ENCODE measurements around the gene UBA3. TPM values are rescaled to one million over a fixed set of nuclear protein-coding genes. Genes with fewer than 3 reads are reported as not detected.

Gene UBA3
- total and polyA plus RNA-seq, 3 experiments from 2014 or later: 42.6 to 89.5 (median 76.6) TPM

- Histone ChIP-seq H3K4me3 (ENCODE audit: low read length) (no peak overlapping the region), H3K27ac (ENCODE audit: low read depth, low read length) (peak overlapping the region; percentile 17), H3K36me3 (ENCODE audit: insufficient read depth, low read length) (no peaks in the 10 kb centered on the region), H3K4me1 (ENCODE audit: insufficient read depth, low read length) (peaks cover 68% of the 10 kb centered on the region), H3K9me3 (ENCODE audit: low read length) (no peaks in the 10 kb centered on the region), H3K27me3 (ENCODE audit: insufficient read depth, low read length, poor library complexity, severe bottlenecking) (no peaks in the 10 kb centered on the region)
- CTCF ChIA-PET: interaction anchor here (1.1 to 1.6 kb wide), 2 partner anchors 30 to 38 kb away, joined by 3 to 5 read pairs; partner anchors contain the start of gene TMF1
- POLR2A ChIA-PET: interaction anchor here (1.9 kb wide), 1 partner anchor 31 kb away, joined by 5 read pairs; no protein-coding TSS in a partner anchor
- Mint-ChIP-seq H3K27ac (peak overlapping the region; percentile 84 to 99 (median 98)), H3K4me1 (peaks cover 74 to 78% (median 77%) of the 10 kb centered on the region in 3 donors), H3K36me3 (peaks cover 0 to 32% (median 0%) of the 10 kb centered on the region in 3 donors), H3K27me3 (no peaks in the 10 kb centered on the region), H3K9me3 (no peaks in the 10 kb centered on the region), H3K4me3 (peak overlapping the region in 5 of 7 donors; percentile 33 to 90 (median 76))
- DNase-seq: no peak
These were observed 2.2 kb upstream of the UBA3 start for GRCh38 chr3:69082361-69082760.

DNA sequence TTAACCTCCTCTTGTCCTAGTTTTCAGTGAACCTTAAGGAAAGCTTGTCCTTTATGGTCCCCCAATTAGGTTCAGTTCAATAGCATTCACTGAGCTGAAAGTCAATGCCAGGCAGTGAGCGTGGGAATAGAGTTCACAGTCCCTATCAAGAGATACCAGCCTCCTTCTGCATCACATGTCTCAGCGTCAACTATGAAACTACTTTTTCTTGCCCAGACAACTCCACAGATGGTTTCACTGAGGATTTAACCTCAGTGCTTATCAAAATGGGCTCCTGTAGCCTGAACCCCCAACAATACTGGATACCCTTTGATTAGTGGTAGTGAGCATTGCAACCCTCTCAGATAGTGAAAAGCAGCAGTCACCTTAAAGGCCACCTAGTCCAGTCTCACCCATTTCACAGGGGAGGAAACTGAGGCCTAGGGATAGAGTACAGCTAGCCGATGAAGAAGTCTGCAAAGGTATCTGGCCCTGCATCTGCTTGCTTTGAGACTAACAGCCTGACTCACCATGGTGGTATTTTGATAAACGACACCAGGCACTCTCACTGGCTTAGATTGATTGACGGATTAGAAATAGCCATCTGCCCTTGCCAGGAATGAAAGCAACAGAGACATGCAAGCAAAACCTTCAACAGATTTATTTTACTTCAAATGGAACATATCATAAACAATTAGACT is 1.6 kb upstream of the UBA3 start:
- CTCF ChIA-PET: interaction anchor here (1.0 to 1.6 kb wide), 2 partner anchors 29 to 39 kb away, joined by 4 to 5 read pairs; partner anchors contain the start of gene TMF1
- H3K4me3 Mint-ChIP-seq: peak overlapping the region; percentile 53 to 80 (median 72)

DNA sequence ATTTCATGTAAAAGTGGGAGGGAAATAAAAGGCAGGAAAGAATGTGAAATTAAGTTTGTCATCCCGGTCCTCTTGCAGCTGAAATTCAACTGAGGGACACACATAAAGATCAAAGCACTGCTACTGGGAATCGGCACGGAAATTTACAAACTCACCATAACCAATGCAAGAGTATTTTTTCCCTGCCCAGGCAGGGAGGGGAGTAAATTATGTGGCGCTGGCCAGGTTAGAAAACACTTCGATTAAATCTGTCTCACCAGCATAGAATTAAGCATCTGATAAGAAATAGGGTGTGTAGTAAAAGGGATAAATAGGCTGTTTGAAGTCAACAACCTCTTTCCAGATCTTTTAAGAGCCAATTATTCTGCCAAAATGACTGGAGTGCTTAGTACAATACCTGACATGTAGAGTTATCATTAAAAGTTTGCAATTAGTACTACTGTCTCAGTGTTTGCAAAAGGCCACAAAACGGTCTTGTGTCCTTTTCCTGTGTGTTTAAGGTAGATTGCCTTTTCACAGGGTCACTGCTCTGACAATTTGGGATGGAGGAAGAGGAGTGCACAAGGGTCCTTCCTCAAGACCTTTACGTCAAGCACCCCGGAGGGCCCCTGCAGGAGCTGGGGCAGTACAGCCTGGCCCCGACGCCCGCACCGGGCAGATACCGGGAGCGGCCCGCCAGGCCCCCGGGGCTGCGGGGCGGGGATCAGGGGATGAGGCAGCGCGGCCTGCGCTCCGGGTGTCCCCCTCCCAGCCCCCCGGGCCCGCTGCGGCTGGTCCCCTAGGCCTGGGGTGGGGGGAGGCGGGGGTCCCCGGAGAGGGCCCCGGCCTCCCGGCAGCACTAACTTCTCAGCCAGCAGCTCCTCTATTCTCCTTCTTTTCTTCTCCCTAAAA is 651 bp downstream of the UBA3 start:
- H3K27ac Mint-ChIP-seq: peak overlapping the region; percentile 69 to 96 (median 84)
- no peaks in the 10 kb centered on the region for H3K27me3 Mint-ChIP-seq
- no peaks in the 10 kb centered on the region for H3K9me3 ChIP-seq (ENCODE audit: low read length)
- H3K4me1 ChIP-seq (ENCODE audit: insufficient read depth, low read length): peaks cover 62% of the 10 kb centered on the region
- peak overlapping the region; percentile 62 for H3K27ac ChIP-seq (ENCODE audit: low read depth, low read length)
- H3K4me3 Mint-ChIP-seq: peak overlapping the region; percentile 80 to 92 (median 87)
- peak in 1 of 5 donors; percentile 7 for DNase-seq
- peaks cover 67 to 76% (median 69%) of the 10 kb centered on the region in 3 donors for H3K4me1 Mint-ChIP-seq
- H3K9me3 Mint-ChIP-seq: no peaks in the 10 kb centered on the region
- POLR2A ChIA-PET: interaction anchor here (1.0 to 1.7 kb wide), 3 partner anchors 9 to 27 kb away, joined by 3 to 6 read pairs (median 3); no protein-coding TSS in a partner anchor
- peaks cover 0 to 26% (median 0%) of the 10 kb centered on the region in 3 donors for H3K36me3 Mint-ChIP-seq
- H3K36me3 ChIP-seq (ENCODE audit: insufficient read depth, low read length): no peaks in the 10 kb centered on the region
- CTCF ChIA-PET: no interaction called here
- H3K4me3 ChIP-seq (ENCODE audit: low read length): peak overlapping the region; percentile 85
- no peaks in the 10 kb centered on the region for H3K27me3 ChIP-seq (ENCODE audit: insufficient read depth, low read length, poor library complexity, severe bottlenecking)

More for the DNA sequence above, 1.6 kb upstream of the UBA3 start:
- no peaks in the 10 kb centered on the region for H3K36me3 ChIP-seq (ENCODE audit: insufficient read depth, low read length)
- H3K27ac Mint-ChIP-seq: peak overlapping the region; percentile 86 to 99 (median 98)
- H3K36me3 Mint-ChIP-seq: peaks cover 0 to 34% (median 0%) of the 10 kb centered on the region in 3 donors
- POLR2A ChIA-PET: interaction anchor here (1.5 to 1.9 kb wide), 3 partner anchors 10 to 30 kb away, joined by 3 to 6 read pairs (median 5); no protein-coding TSS in a partner anchor
- peaks cover 74 to 79% (median 77%) of the 10 kb centered on the region in 3 donors for H3K4me1 Mint-ChIP-seq
- H3K27me3 ChIP-seq (ENCODE audit: insufficient read depth, low read length, poor library complexity, severe bottlenecking): no peaks in the 10 kb centered on the region
- no peak for DNase-seq
- H3K4me3 ChIP-seq (ENCODE audit: low read length): peak overlapping the region; percentile 21
- H3K27ac ChIP-seq (ENCODE audit: low read depth, low read length): no peak overlapping the region
- H3K4me1 ChIP-seq (ENCODE audit: insufficient read depth, low read length): peaks cover 63% of the 10 kb centered on the region
- H3K27me3 Mint-ChIP-seq: no peaks in the 10 kb centered on the region
- no peaks in the 10 kb centered on the region for H3K9me3 Mint-ChIP-seq
- H3K9me3 ChIP-seq (ENCODE audit: low read length): no peaks in the 10 kb centered on the region

GRCh38 chr3:69072928-69073327 is 7.2 kb downstream of the UBA3 start:
- no peaks in the 10 kb centered on the region for H3K9me3 Mint-ChIP-seq
- no peaks in the 10 kb centered on the region for H3K27me3 ChIP-seq (ENCODE audit: insufficient read depth, low read length, poor library complexity, severe bottlenecking)
- ChIA-PET CTCF (no interaction called here), POLR2A (no interaction called here)
- no peak overlapping the region for H3K27ac ChIP-seq (ENCODE audit: low read depth, low read length)
- H3K9me3 ChIP-seq (ENCODE audit: low read length): no peaks in the 10 kb centered on the region
- no peak for DNase-seq
- peaks cover 26 to 47% (median 44%) of the 10 kb centered on the region in 3 donors for H3K4me1 Mint-ChIP-seq
- no peak overlapping the region for H3K4me3 ChIP-seq (ENCODE audit: low read length)
- peaks cover 0 to 60% (median 19%) of the 10 kb centered on the region in 3 donors for H3K36me3 Mint-ChIP-seq
- H3K36me3 ChIP-seq (ENCODE audit: insufficient read depth, low read length): peaks cover 3% of the 10 kb centered on the region
- H3K4me1 ChIP-seq (ENCODE audit: insufficient read depth, low read length): peaks cover 4% of the 10 kb centered on the region
- H3K27ac Mint-ChIP-seq: peak overlapping the region in 6 of 8 donors; percentile 0 to 70 (median 8)
- no peaks in the 10 kb centered on the region for H3K27me3 Mint-ChIP-seq
- peak overlapping the region in 1 of 7 donors; percentile 16 for H3K4me3 Mint-ChIP-seq

DNA sequence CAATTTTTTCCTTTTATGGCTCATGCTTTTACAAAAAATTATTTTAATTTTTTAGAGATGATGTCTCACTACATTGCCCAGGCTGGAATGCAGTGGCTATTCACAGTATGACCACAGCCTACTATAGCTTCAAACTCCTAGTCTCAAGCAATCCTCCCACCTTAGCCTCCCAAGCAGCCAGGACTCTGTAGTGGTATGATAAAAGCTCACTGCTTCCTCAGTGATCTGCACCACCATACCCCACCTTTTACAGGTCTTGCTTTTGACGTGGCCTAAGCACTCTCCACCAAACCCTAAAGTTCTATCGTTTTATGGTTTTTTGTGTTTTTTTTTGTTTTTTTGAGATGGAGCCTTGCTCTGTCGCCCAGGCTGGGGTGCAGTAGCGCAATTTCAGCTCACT is 14.0 kb downstream of the UBA3 start:
- peaks cover 34 to 63% (median 53%) of the 10 kb centered on the region in 3 donors for H3K4me1 Mint-ChIP-seq
- Histone ChIP-seq H3K27me3 (ENCODE audit: insufficient read depth, low read length, poor library complexity, severe bottlenecking) (no peaks in the 10 kb centered on the region), H3K9me3 (ENCODE audit: low read length) (no peaks in the 10 kb centered on the region), H3K4me1 (ENCODE audit: insufficient read depth, low read length) (peaks cover 37% of the 10 kb centered on the region), H3K4me3 (ENCODE audit: low read length) (no peak overlapping the region), H3K27ac (ENCODE audit: low read depth, low read length) (no peak overlapping the region), H3K36me3 (ENCODE audit: insufficient read depth, low read length) (peaks cover 9% of the 10 kb centered on the region)
- H3K4me3 Mint-ChIP-seq: peak overlapping the region in 1 of 7 donors; percentile 65
- H3K36me3 Mint-ChIP-seq: peaks cover 4 to 41% (median 14%) of the 10 kb centered on the region in 3 donors
- no peaks in the 10 kb centered on the region for H3K27me3 Mint-ChIP-seq
- ChIA-PET POLR2A (interaction anchor here (0.8 kb wide), 1 partner anchor 14 kb away, joined by 3 read pairs; the partner anchor contains the start of gene TMF1), CTCF (no interaction called here)
- H3K27ac Mint-ChIP-seq: peak overlapping the region; percentile 78 to 93 (median 88)
- H3K9me3 Mint-ChIP-seq: no peaks in the 10 kb centered on the region
- DNase-seq: no peak

GRCh38 chr3:69065318-69065964 is 14.7 kb downstream of the UBA3 start:
- Mint-ChIP-seq H3K4me3 (peak overlapping the region in 6 of 7 donors; percentile 23 to 65 (median 61)), H3K27ac (peak overlapping the region; percentile 84 to 95 (median 89)), H3K9me3 (no peaks in the 10 kb centered on the region), H3K27me3 (no peaks in the 10 kb centered on the region), H3K36me3 (peaks cover 9 to 40% (median 11%) of the 10 kb centered on the region in 3 donors), H3K4me1 (peaks cover 36 to 56% (median 52%) of the 10 kb centered on the region in 3 donors)
- DNase-seq: peak in 1 of 5 donors; percentile 27
- Histone ChIP-seq H3K9me3 (ENCODE audit: low read length) (no peaks in the 10 kb centered on the region), H3K27ac (ENCODE audit: low read depth, low read length) (no peak overlapping the region), H3K4me1 (ENCODE audit: insufficient read depth, low read length) (peaks cover 37% of the 10 kb centered on the region), H3K27me3 (ENCODE audit: insufficient read depth, low read length, poor library complexity, severe bottlenecking) (no peaks in the 10 kb centered on the region), H3K36me3 (ENCODE audit: insufficient read depth, low read length) (peaks cover 13% of the 10 kb centered on the region), H3K4me3 (ENCODE audit: low read length) (no peak overlapping the region)
- ChIA-PET POLR2A (no interaction called here), CTCF (no interaction called here)

DNA sequence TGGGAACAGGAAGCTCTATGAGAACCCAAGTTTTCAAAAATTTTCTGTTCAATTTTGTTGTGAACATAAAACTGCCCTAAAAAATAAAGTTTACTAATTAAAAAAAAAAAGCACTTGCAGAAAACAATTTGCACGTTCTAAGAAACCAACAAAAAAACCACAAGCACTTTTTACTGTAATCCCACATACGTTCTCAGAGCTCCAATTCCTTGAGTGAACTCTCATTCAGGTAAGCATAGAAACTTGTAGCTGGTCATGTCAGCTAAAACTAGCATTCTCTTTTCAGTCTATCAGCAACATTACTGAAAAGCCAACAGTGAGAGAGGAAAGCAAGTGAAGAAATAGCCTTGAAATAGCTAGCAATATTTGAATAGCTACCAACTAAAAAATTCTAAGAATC is 16.5 kb downstream of the UBA3 start:
- DNase-seq: no peak
- Histone ChIP-seq H3K9me3 (ENCODE audit: low read length) (no peaks in the 10 kb centered on the region), H3K27ac (ENCODE audit: low read depth, low read length) (no peak overlapping the region), H3K4me3 (ENCODE audit: low read length) (no peak overlapping the region), H3K27me3 (ENCODE audit: insufficient read depth, low read length, poor library complexity, severe bottlenecking) (no peaks in the 10 kb centered on the region), H3K36me3 (ENCODE audit: insufficient read depth, low read length) (peaks cover 20% of the 10 kb centered on the region), H3K4me1 (ENCODE audit: insufficient read depth, low read length) (peaks cover 50% of the 10 kb centered on the region)
- Mint-ChIP-seq H3K36me3 (peaks cover 16 to 48% (median 19%) of the 10 kb centered on the region in 3 donors), H3K27ac (peak overlapping the region; percentile 27 to 94 (median 84)), H3K27me3 (no peaks in the 10 kb centered on the region), H3K9me3 (no peaks in the 10 kb centered on the region), H3K4me3 (peak overlapping the region in 6 of 7 donors; percentile 40 to 72 (median 46)), H3K4me1 (peaks cover 47 to 65% (median 63%) of the 10 kb centered on the region in 3 donors)
- ChIA-PET POLR2A (interaction anchor here (0.6 to 0.8 kb wide), 2 partner anchors 10 to 23 kb away, joined by 3 to 4 read pairs; no protein-coding TSS in a partner anchor), CTCF (interaction anchor here (0.7 to 1.6 kb wide), 3 partner anchors 11 to 30 kb away, joined by 3 to 7 read pairs (median 3); partner anchors contain the start of genes ARL6IP5 and TMF1)
